ENCODE results near the gene REXO4. TPM values are rescaled to one million over a fixed set of nuclear protein-coding genes. Genes with fewer than 3 reads are reported as not detected.
A peak's percentile ranks its signal among the peaks of the same experiment; 100 is the strongest.

REXO4 gene
- total RNA-seq, 1 donor from 2014 or later: 35.4 TPM

DNA sequence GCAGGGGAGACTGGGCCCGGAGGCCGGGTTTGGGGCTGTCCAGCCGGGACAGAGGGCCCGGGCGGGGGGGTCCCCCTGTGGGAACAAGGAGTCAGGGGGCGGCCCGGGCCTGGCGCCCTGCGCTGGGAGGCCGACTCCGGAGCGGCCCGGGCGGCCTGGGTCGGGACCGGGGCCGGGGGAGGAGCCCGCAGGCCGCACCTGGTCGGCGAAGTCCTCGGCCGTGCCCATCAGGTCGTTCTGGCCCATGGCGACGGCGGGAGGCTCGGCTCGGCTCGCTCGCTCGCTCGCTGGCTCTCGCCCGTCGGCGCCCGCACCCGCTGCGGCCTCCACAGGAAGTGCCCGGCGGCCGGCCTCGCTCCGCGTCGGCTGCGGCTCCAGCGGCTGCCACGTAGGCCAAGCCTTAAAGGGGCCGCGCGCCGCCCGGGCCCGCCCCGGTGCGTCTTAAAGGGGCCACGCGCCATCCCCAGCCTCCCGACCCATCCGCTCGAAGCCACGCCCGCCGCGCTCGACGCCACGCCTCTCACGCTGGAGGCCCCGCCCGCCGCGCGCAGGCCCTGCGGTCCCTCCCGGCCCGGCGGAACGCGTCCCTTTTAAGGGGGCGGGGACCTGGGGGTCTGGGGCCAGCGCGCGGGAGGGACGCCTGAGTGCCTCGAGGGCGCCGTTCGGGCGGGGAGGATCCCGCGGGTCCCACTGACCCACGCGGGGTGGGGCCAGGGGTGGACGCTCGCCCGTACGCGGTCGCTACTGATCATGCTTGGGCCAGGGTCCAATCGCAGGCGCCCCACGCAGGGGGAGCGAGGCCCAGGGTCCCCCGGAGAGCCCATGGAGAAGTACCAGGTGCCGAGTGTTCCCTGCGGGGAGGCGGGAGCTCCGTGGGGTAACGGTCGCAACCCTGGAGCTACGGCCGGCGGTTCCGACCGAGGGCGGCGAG lies 41.8 kb downstream of the REXO4 start, which contains the start of the genes STKLD1 and SURF4:
TSS of gene STKLD1 (plus strand) at position 643 of the 931 bp plus-strand sequence. CDS start at position 751, 108 bp downstream.
TSS of gene SURF4 (minus strand) at position 337 of the 931 bp plus-strand sequence. CDS start at position 246, 91 bp downstream.
- Mint-ChIP-seq H3K27me3 (ENCODE audit: low read depth) (no peaks in the 10 kb centered on the region), H3K4me1 (peaks cover 43% of the 10 kb centered on the region), H3K4me3 (peak within 1 kb of the TSS; percentile 94), H3K36me3 (ENCODE audit: low read depth) (no peaks in the 10 kb centered on the region), H3K9me3 (no peaks in the 10 kb centered on the region), H3K27ac (ENCODE audit: unreplicated experiment) (peak within 1 kb of the TSS; percentile 97)
- DNase-seq (ENCODE audit: low read depth, low spot score): peak; percentile 95
- TF ChIP-seq, protein P1, sequence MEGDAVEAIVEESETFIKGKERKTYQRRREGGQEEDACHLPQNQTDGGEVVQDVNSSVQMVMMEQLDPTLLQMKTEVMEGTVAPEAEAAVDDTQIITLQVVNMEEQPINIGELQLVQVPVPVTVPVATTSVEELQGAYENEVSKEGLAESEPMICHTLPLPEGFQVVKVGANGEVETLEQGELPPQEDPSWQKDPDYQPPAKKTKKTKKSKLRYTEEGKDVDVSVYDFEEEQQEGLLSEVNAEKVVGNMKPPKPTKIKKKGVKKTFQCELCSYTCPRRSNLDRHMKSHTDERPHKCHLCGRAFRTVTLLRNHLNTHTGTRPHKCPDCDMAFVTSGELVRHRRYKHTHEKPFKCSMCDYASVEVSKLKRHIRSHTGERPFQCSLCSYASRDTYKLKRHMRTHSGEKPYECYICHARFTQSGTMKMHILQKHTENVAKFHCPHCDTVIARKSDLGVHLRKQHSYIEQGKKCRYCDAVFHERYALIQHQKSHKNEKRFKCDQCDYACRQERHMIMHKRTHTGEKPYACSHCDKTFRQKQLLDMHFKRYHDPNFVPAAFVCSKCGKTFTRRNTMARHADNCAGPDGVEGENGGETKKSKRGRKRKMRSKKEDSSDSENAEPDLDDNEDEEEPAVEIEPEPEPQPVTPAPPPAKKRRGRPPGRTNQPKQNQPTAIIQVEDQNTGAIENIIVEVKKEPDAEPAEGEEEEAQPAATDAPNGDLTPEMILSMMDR (conservative IDR thresholded peaks at IDR 0.05): no peak

DNA sequence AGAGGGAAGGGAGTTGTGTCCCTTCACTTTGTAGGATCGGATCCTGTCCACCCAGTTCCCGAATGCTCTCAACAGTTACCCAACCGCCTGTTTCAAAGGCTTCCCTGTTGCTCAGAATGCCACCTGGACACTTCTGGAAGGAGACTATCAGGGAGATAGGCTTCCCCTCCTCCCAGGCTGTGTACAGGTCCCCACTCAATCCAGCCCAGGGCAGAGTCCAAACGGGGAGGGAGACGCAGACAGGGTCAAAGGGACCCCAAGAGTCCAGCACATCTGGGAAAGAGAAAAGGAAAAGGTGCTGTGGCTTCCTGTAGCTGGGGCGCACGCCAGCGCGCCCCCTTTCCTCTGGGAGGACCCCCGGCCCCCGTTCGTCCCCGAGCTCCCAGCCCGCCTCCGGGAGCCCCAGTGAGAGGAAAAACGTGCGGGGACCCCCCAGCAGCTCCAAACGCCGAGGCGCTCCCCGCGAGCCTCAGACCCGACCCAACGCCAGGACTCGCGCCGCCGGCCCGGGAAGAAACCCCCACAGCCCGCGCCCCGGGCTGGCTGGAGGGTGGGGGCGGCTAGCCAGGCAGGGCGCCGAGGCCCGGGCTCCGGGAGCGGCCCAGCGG lies 42.6 kb downstream of the REXO4 start:
- Mint-ChIP-seq H3K27ac (ENCODE audit: unreplicated experiment) (peak overlapping the region; percentile 97), H3K27me3 (ENCODE audit: low read depth) (no peaks in the 10 kb centered on the region), H3K9me3 (no peaks in the 10 kb centered on the region), H3K4me1 (peaks cover 47% of the 10 kb centered on the region), H3K4me3 (peak overlapping the region; percentile 94), H3K36me3 (ENCODE audit: low read depth) (peaks cover 2% of the 10 kb centered on the region)
- TF ChIP-seq, protein P1 (conservative IDR thresholded peaks at IDR 0.05): no peak
- no peak for DNase-seq (ENCODE audit: low read depth, low spot score)

DNA sequence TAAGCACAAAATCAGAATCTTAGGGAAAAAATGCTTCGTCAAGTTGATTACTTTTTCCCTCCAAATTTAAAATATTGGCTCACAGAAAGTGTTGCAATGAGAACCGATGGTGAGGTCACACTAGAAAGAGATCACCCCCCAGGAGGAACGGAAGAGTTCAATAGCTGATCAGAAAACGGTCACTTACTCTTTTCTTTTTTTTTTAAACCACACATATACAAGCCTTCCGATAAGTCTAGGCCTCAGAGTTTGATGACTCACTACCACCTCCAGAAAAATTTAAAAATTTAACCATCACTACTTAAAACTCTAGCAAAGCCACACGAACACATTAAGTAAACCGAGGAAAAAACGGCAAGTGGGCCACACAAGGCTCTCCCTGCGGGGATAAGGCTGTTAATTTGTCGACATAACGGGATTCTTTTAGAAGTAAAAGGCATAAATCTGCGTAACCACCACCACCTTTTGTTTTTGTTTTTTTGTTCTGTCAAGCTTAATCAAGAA lies 43.1 kb downstream of the REXO4 start:
- Mint-ChIP-seq H3K36me3 (ENCODE audit: low read depth) (peaks cover 3% of the 10 kb centered on the region), H3K4me1 (peaks cover 47% of the 10 kb centered on the region), H3K27ac (ENCODE audit: unreplicated experiment) (peak overlapping the region; percentile 97), H3K4me3 (peak overlapping the region; percentile 94), H3K9me3 (no peaks in the 10 kb centered on the region), H3K27me3 (ENCODE audit: low read depth) (no peaks in the 10 kb centered on the region)
- DNase-seq (ENCODE audit: low read depth, low spot score): no peak
- TF ChIP-seq, protein P1 (conservative IDR thresholded peaks at IDR 0.05): no peak

DNA sequence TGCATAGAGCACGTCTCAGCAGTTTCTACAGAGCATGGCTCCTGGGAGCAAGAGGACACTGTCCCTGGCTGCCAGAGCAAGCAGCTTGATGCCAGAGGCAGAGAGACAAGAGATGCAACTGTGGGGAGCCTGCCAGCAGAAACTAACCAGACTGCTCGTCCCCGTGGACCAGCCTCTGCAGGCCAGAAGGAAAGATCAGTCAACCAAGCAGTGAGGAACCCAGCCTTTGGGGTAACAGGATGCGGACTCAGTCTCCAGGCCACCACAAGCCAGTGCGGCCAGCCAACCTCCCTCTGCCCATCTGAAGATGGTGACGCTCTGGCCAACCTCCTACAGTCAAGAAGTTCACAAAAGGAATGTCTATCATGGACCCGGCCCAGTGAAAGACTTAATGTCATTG lies 45.7 kb downstream of the REXO4 start:
- Mint-ChIP-seq H3K4me1 (peaks cover 26% of the 10 kb centered on the region), H3K27ac (ENCODE audit: unreplicated experiment) (no peak overlapping the region), H3K27me3 (ENCODE audit: low read depth) (no peaks in the 10 kb centered on the region), H3K4me3 (peak overlapping the region; percentile 63), H3K36me3 (ENCODE audit: low read depth) (peaks cover 3% of the 10 kb centered on the region), H3K9me3 (no peaks in the 10 kb centered on the region)
- no peak for DNase-seq (ENCODE audit: low read depth, low spot score)
- TF ChIP-seq, protein P1 (conservative IDR thresholded peaks at IDR 0.05): no peak

DNA sequence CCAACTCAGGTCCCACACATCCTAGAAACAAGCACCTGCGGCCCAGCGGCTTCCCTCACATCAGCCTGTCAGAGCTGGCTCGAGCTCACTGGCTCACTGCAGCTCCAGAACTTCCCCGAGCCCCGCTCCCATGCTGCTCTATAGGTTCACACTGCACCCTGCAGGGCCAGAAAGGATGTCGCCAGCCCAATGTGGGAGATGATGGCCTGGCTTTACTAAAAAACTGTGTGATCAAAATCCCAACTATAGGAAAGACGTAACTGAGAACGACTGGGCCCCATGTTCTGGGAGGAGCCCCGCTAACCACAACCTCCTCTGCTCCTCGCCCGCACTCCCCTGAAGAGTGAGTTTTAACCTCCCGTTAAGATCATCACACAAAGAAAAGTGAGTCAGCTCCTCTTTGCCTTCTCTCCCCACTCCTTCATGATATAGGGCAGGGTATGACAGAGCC lies 46.5 kb downstream of the REXO4 start:
- TF ChIP-seq, protein P1 (conservative IDR thresholded peaks at IDR 0.05): no peak
- H3K27ac Mint-ChIP-seq (ENCODE audit: unreplicated experiment): no peak overlapping the region
- H3K9me3 Mint-ChIP-seq: no peaks in the 10 kb centered on the region
- peaks cover 21% of the 10 kb centered on the region for H3K4me1 Mint-ChIP-seq
- DNase-seq (ENCODE audit: low read depth, low spot score): no peak
- H3K36me3 Mint-ChIP-seq (ENCODE audit: low read depth): peaks cover 3% of the 10 kb centered on the region
- no peaks in the 10 kb centered on the region for H3K27me3 Mint-ChIP-seq (ENCODE audit: low read depth)
- H3K4me3 Mint-ChIP-seq: peak overlapping the region; percentile 35

Data from neural crest cell (in vitro differentiated cells).